Osteocyte (in vitro differentiated cells): ENCODE measurements around the gene PRDM11. TPM values are rescaled to one million over a fixed set of nuclear protein-coding genes. Genes with fewer than 3 reads are reported as not detected.

Source experiments
- DNase-seq: peaks from one replicate; pipeline ENCODE4 v3.0.0; 2021; ENCODE audit warnings: mixed read lengths; ENCODE audit not compliant: unreplicated experiment; ENCODE audit errors: extremely low spot score
- H3K27ac Mint-ChIP-seq: one replicate; pipeline ENCODE4 v1.8.0; 2021; ENCODE audit warnings: mild to moderate bottlenecking, mixed read lengths; ENCODE audit not compliant: unreplicated experiment
- H3K27me3 Mint-ChIP-seq: one replicate; pipeline ENCODE4 v1.8.0; 2021; ENCODE audit warnings: mixed read lengths; ENCODE audit not compliant: unreplicated experiment
- H3K36me3 Mint-ChIP-seq: one replicate; pipeline ENCODE4 v1.8.0; 2021; ENCODE audit warnings: mixed read lengths; ENCODE audit not compliant: unreplicated experiment
- H3K4me1 Mint-ChIP-seq: one replicate; pipeline ENCODE4 v1.8.0; 2021; ENCODE audit warnings: mixed read lengths; ENCODE audit not compliant: unreplicated experiment
- H3K4me3 Mint-ChIP-seq: one replicate; pipeline ENCODE4 v1.8.0; 2021; ENCODE audit warnings: mild to moderate bottlenecking, moderate library complexity, mixed read lengths; ENCODE audit not compliant: unreplicated experiment
- H3K9me3 Mint-ChIP-seq: one replicate; pipeline ENCODE4 v1.8.0; 2021; ENCODE audit warnings: mixed read lengths; ENCODE audit not compliant: unreplicated experiment
- CTCF ChIP-seq: fragments of 200-600 bp; sonication (generic); IDR thresholded peaks from 2 replicates; pipeline ENCODE4 v1.5.0; 2021; ENCODE audit warnings: antibody characterized with exemption, mild to moderate bottlenecking, moderate library complexity
- total RNA-seq: library from RNA; stranded (reverse); gene quantifications from 2 replicates; pipeline ENCODE4 v1.2.1, GENCODE V29; 2021

The PRDM11 gene
- total RNA-seq, 1 donor from 2014 or later, result 25.4 TPM

GRCh38 chr11:45258982-45259530, 112.6 kb downstream of the PRDM11 start:
- H3K4me3 Mint-ChIP-seq, result no peak overlapping the region
- no peak for DNase-seq
- no peak for TF ChIP-seq CTCF
- H3K9me3 Mint-ChIP-seq, result no peaks in the 10 kb centered on the region
- no peak overlapping the region for H3K27ac Mint-ChIP-seq
- H3K36me3 Mint-ChIP-seq, result no peaks in the 10 kb centered on the region
- no peaks in the 10 kb centered on the region for H3K27me3 Mint-ChIP-seq
- H3K4me1 Mint-ChIP-seq, result peaks cover 11% of the 10 kb centered on the region

- peaks cover 16% of the 10 kb centered on the region for H3K4me1 Mint-ChIP-seq
- TF ChIP-seq CTCF, result no peak
- H3K27me3 Mint-ChIP-seq, result no peaks in the 10 kb centered on the region
- H3K36me3 Mint-ChIP-seq, result no peaks in the 10 kb centered on the region
- H3K4me3 Mint-ChIP-seq, result no peak overlapping the region
- no peak for DNase-seq
- no peaks in the 10 kb centered on the region for H3K9me3 Mint-ChIP-seq
- no peak overlapping the region for H3K27ac Mint-ChIP-seq
Measured at GRCh38 chr11:45259592-45259991, 113.2 kb downstream of the PRDM11 start.

GRCh38 chr11:45260071-45260470, 113.6 kb downstream of the PRDM11 start:
- Mint-ChIP-seq H3K9me3 (no peaks in the 10 kb centered on the region), H3K27me3 (no peaks in the 10 kb centered on the region)

GRCh38 chr11:45262900-45263299, 116.5 kb downstream of the PRDM11 start:
- Mint-ChIP-seq H3K27me3 (peaks cover 3% of the 10 kb centered on the region), H3K4me1 (peaks cover 32% of the 10 kb centered on the region), H3K4me3 (no peak overlapping the region), H3K9me3 (no peaks in the 10 kb centered on the region), H3K36me3 (no peaks in the 10 kb centered on the region), H3K27ac (peak overlapping the region; percentile 47)
- no peak for TF ChIP-seq CTCF
- DNase-seq, result no peak

More at GRCh38 chr11:45260071-45260470, 113.6 kb downstream of the PRDM11 start:
- H3K36me3 Mint-ChIP-seq, result no peaks in the 10 kb centered on the region
- H3K4me3 Mint-ChIP-seq, result no peak overlapping the region
- no peak for TF ChIP-seq CTCF
- no peak for DNase-seq
- H3K4me1 Mint-ChIP-seq, result peaks cover 21% of the 10 kb centered on the region
- H3K27ac Mint-ChIP-seq, result no peak overlapping the region

GRCh38 chr11:45263773-45264172, 117.3 kb downstream of the PRDM11 start:
- DNase-seq, result no peak
- peaks cover 32% of the 10 kb centered on the region for H3K4me1 Mint-ChIP-seq
- TF ChIP-seq CTCF, result no peak
- no peak overlapping the region for H3K4me3 Mint-ChIP-seq
- no peaks in the 10 kb centered on the region for H3K36me3 Mint-ChIP-seq
- H3K27ac Mint-ChIP-seq, result no peak overlapping the region
- peaks cover 6% of the 10 kb centered on the region for H3K27me3 Mint-ChIP-seq
- H3K9me3 Mint-ChIP-seq, result no peaks in the 10 kb centered on the region
